ENCODE measurements around the gene ZFYVE16.
"Not testable (repeated sequence)": the region's sequence is repeated elsewhere in the genome, so short reads cannot be mapped to it uniquely, and the experiment has no call there.

Gene ZFYVE16

GRCh38 chr5:80407735-80408483 lies at the start of gene ZFYVE16:
ZFYVE16 (plus strand) TSS chr5:80408064; CDS start chr5:80434148, 26,084 bp downstream.
- DNase-seq (ENCODE audit: low read depth in 3 of 3, low spot score in 1 of 3): peak; percentile 89 to 93 (median 92)

DNA sequence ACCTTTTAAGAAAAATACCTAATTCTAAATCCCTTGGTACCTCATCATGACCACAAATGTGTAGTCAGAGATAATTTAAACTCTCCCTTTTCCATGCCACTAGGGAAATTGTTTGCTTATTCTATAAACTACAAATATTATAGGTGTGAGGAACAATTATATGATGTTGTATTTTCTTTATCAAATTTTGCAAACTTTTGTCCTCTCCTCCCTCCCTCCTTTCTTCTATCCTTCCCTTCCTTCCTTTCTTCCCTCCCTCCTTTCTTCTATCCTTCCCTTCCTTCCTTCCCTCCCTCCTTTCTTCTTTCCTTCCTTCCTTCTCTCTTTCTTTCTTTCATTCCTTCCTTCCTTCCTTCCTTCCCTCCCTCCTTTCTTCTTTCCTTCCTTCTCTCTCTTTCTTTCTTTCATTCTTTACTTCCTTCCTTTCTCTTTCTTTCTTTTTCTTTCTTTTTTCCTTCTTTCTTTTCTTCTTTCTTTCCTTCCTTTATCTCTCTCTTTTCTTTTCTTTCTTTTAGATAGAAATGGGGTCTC lies 46.9 kb upstream of the ZFYVE16 start:
- DNase-seq (ENCODE audit: low read depth in 3 of 3, low spot score in 1 of 3): no peak

GRCh38 chr5:80364892-80365291 lies 43.0 kb upstream of the ZFYVE16 start:
- no peak for DNase-seq (ENCODE audit: low read depth in 3 of 3, low spot score in 1 of 3)

GRCh38 chr5:80368661-80369480 lies 39.0 kb upstream of the ZFYVE16 start:
- DNase-seq (ENCODE audit: low read depth in 3 of 3, low spot score in 1 of 3): no peak

DNA sequence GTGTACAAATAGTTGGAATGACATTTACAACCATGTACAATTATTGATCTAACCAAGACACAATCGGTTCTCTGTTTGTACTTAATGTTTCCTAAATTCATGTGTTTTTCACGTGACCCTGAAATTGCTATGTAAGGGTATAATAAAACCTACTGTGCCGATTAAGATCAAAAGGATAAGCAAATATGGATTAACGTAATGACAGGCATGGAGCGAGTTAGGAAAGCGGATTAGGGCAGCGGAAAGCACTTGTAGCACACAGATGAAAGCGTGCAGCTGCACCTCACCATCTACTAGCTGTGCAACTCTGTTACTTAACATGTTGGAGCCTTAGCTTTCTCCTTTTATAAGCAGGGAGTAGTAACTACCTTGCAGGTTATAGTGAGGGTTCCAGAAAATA lies 38.3 kb upstream of the ZFYVE16 start:
- DNase-seq (ENCODE audit: low read depth in 3 of 3, low spot score in 1 of 3): no peak

GRCh38 chr5:80370390-80370789 lies 37.5 kb upstream of the ZFYVE16 start:
- DNase-seq (ENCODE audit: low read depth in 3 of 3, low spot score in 1 of 3): no peak

DNA sequence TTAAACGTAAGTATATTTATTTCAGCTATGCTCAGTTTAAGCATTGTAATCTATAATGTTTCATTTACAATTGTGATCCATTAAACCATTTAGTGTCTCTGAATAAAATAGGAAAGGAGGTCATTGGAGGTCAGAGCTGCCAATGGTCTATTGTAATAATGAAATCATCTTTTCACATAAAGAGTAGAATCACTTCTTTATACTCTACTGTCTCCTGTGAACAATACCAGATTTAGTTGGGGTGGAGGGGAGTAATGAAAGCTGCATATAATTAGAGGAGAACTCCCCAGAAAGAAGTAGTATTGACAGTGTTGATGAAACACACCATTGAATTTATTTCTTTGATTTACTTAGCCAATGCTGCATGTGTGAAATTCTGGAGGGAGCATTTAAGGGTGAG lies 35.1 kb upstream of the ZFYVE16 start:
- DNase-seq (ENCODE audit: low read depth in 3 of 3, low spot score in 1 of 3): no peak

- no peak for DNase-seq (ENCODE audit: low read depth in 3 of 3, low spot score in 1 of 3)
Measured at GRCh38 chr5:80374188-80374587, 33.7 kb upstream of the ZFYVE16 start.

GRCh38 chr5:80376557-80376956 lies 31.3 kb upstream of the ZFYVE16 start:
- no peak for DNase-seq (ENCODE audit: low read depth in 3 of 3, low spot score in 1 of 3)

- no peak for DNase-seq (ENCODE audit: low read depth in 3 of 3, low spot score in 1 of 3)
Measured at GRCh38 chr5:80382488-80382887, 25.4 kb upstream of the ZFYVE16 start.

GRCh38 chr5:80387063-80387768 lies 20.6 kb upstream of the ZFYVE16 start:
- no peak for DNase-seq (ENCODE audit: low read depth in 3 of 3, low spot score in 1 of 3)

- DNase-seq (ENCODE audit: low read depth in 3 of 3, low spot score in 1 of 3): no peak
Measured at GRCh38 chr5:80389580-80389979, 18.3 kb upstream of the ZFYVE16 start.

- not testable (repeated sequence) for DNase-seq (ENCODE audit: low read depth in 3 of 3, low spot score in 1 of 3)
Measured at GRCh38 chr5:80390413-80390812, 17.5 kb upstream of the ZFYVE16 start.

GRCh38 chr5:80391267-80391666 lies 16.6 kb upstream of the ZFYVE16 start:
- not testable (repeated sequence) for DNase-seq (ENCODE audit: low read depth in 3 of 3, low spot score in 1 of 3)

DNA sequence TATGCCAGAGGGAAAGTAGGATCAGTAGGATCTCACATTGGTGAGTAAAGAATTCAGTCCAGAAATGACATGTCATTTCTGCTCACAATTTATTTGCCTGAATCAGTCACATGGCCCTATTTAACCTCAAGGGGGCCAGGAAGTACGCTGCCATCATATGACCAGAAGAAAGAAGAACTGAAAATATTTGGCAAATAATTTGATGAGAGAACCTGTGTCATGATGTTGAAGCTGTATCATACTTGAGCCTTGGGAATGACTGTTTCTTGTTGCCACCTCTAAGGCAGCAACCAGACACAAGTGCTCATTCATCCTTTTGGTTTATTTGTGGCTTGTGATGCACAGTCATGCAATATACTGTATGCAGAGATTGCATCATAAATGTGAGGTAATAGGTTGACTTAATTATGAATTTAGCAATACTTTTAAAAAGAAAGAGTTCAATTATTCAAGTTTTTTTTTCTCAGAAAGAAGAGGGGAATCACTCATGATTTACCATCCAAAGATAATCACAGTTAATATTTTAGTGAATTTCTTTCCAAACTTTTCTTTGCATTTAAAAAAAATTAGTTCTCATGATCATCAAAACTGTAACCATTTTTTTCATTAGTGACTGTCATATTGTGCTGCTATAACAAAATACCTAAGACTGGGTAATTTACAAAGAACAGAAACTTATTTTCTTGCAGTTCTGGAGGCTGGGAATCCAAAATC lies 8.2 kb upstream of the ZFYVE16 start:
- DNase-seq (ENCODE audit: low read depth in 3 of 3, low spot score in 1 of 3): no peak

DNA sequence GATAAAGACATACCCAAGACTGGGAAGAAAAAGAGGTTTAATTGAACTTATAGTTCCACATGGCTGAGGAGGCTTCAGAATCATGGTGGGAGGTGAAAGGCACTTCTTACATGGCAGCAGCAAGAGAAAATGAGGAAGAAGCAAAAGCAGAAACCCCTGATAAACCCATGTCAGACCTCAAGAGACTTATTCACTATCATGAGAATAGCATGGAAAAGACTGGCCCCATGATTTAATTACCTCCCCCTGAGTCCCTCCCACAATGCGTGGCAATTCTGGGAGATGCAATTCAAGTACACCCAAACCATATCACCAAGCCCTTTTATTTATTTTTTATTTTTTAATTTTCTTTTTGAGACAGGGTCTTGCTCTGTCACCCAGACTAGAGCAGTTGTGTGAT lies 7.5 kb upstream of the ZFYVE16 start:
- DNase-seq (ENCODE audit: low read depth in 3 of 3, low spot score in 1 of 3): not testable (repeated sequence)

DNA sequence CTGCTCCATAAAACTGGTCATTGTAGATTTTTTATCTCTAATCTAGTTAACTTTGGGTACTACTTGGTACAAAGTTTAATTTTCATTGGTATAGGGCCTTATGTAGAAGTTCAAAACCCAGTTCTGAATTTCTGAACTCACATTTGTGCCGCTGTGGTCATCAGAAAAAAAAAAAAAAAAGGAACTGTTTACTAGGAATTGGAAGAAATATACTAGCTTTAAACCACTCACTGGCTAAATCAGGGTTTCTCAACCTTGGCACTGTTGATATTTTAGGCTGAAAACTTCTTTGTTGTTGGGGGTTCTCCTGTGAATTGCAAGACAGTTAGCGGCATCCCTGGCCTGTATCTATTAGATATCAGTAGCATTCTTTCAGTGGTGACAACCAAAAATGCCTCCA lies 4.1 kb upstream of the ZFYVE16 start:
- no peak for DNase-seq (ENCODE audit: low read depth in 3 of 3, low spot score in 1 of 3)

GRCh38 chr5:80406980-80407734 lies 707 bp upstream of the ZFYVE16 start:
- DNase-seq (ENCODE audit: low read depth in 3 of 3, low spot score in 1 of 3): no peak

DNA sequence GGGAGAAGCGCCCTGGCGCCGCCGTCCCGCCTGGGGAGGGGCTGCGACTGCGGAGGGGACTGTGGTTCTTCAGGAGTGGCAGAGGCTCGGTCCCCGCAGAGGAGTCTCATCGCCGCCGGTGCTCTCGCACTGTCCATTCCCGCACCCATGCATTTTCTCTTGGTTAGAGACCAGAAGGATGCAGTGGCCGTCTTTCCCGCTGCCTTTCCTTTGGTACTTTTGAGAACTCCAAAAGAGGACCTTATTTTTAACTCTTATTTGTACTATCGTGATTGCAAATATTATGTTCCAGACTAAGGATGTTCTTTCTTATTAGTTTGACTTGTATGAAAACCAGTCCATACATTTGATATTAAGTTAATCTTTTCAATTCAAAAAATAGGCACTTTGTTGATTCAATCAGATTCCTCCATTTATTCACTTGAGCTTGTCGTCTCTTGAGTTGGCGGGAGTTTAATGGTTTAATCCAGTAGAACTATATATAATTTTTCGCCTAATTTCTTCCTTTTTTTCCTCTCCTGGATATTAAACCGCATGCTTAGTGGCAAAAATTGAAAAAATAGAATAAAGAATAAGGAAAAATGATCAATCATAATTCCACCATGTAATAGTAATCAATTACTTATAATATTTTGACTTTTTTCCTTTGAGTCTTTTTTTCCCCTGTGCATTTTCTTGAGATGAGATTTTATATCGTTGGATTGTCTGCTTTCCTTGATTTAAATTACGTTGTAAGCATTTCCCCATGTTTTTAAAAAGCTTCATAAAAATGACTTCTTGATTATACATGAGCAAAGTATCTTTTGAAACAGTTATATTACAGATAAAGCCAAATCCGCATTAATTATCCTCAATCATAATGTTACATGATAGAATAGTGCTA lies 861 bp downstream of the ZFYVE16 start:
- no peak for DNase-seq (ENCODE audit: low read depth in 3 of 3, low spot score in 1 of 3)

Data from stimulated activated CD4-positive, alpha-beta T cell treated with anti-CD3 and anti-CD28 coated beads, TNF-alpha, amount 100 ng/mL, for 1 hour (primary cell).